Measurements from ENCODE around the gene SLFN11. TPM values are rescaled to one million over a fixed set of nuclear protein-coding genes. Genes with fewer than 3 reads are reported as not detected.
"Not testable (repeated sequence)": the region's sequence is repeated elsewhere in the genome, so short reads cannot be mapped to it uniquely, and the experiment has no call there.

The SLFN11 gene
- total and polyA plus RNA-seq, 4 experiments from 2014 or later = 6.6 to 74.2 (median 43.0) TPM

DNA sequence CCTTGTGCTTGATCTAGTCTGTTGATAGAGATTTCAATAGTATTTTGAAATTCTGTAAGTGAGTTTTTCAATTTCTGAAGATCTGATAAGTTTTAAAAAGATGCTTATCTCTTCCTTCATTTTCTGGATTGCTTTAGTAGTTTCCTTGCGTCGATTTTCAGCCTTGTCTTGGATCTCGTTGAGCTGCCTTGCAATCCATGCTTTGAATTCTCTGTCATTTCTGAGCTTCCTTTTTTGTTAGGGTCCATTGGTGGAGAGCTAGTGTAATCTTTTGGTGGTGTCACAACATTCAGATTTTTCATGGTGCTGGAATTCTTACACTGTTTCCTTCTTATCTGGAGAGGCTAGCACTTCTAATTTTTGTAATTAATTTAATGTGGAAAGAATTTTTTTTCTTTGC lies 61.1 kb downstream of the SLFN11 start:
- POLR2A ChIA-PET (ENCODE audit: partially characterized antibody) = interaction anchor here (0.9 to 11.3 kb wide), 45 partner anchors 8 to 435 kb away, joined by 3 to 316 read pairs (median 4); partner anchors contain the start of genes NLE1, PEX12, SLFN11 and SLFN12L
- Mint-ChIP-seq H3K4me1 (peaks cover 38 to 69% (median 52%) of the 10 kb centered on the region in 4 donors), H3K27ac (peak overlapping the region; percentile 89 to 100 (median 98)), H3K36me3 (peaks cover 3 to 5% of the 10 kb centered on the region in 2 donors), H3K9me3 (peaks cover 0 to 15% (median 9%) of the 10 kb centered on the region in 8 donors), H3K4me3 (peak overlapping the region; percentile 12 to 98 (median 90)), H3K27me3 (no peaks in the 10 kb centered on the region)
- H3K4me3 ChIP-seq (ENCODE audit: low read length in 2 of 2) = no peak overlapping the region
- H3K27me3 ChIP-seq (ENCODE audit: insufficient read depth, low read length) = no peaks in the 10 kb centered on the region
- no peaks in the 10 kb centered on the region for H3K36me3 ChIP-seq (ENCODE audit: insufficient read depth, low read length)
- intact Hi-C loops (cut with micrococcal nuclease) = loop anchor here (1.0 to 2.0 kb wide), 8 partner anchors 28 to 435 kb away; partner anchors contain the start of genes NLE1, PEX12 and SLFN12
- peak overlapping the region; percentile 60 for H3K27ac ChIP-seq (ENCODE audit: low read depth, low read length)
- DNase-seq = no peak
- CTCF ChIA-PET (ENCODE audit: partially characterized antibody) = interaction anchor here (0.6 to 6.5 kb wide), 46 partner anchors 10 to 286 kb away, joined by 3 to 270 read pairs (median 5); partner anchors contain the start of genes SLFN11, SLFN12L, SLFN13 and SLFN5
- peaks cover 31% of the 10 kb centered on the region for H3K4me1 ChIP-seq (ENCODE audit: insufficient read depth, low read length)
- no peaks in the 10 kb centered on the region for H3K9me3 ChIP-seq (ENCODE audit: control insufficient read depth in 1 of 2, low read length in 2 of 2)

DNA sequence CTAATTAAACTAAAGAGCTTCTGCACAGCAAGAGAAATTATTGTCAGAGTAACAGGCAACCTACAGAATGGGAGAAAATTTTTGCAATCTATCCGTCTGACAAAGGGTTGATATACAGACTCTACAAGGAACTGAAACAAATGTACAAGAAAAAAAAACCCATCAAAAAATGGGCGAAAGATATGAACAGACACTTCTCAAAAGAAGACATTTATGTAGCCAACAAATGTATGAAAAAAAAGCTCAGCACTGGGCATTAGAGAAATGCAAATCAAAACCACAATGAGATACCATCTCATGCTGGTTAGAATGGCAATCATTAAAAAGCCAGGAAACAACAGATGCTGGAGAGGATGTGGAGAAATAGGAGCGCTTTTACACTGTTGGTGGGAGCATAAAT lies 64.1 kb downstream of the SLFN11 start:
- intact Hi-C loops (cut with micrococcal nuclease); H3K27ac ChIP-seq (ENCODE audit: low read depth, low read length); H3K36me3 ChIP-seq (ENCODE audit: insufficient read depth, low read length); DNase-seq; H3K9me3 ChIP-seq (ENCODE audit: control insufficient read depth in 1 of 2, low read length in 2 of 2); H3K27me3 ChIP-seq (ENCODE audit: insufficient read depth, low read length); H3K4me3 ChIP-seq (ENCODE audit: low read length in 2 of 2); H3K36me3 Mint-ChIP-seq; H3K27me3 Mint-ChIP-seq: not testable (repeated sequence)
- H3K4me1 ChIP-seq (ENCODE audit: insufficient read depth, low read length) = peaks cover 23% of the 10 kb centered on the region
- Mint-ChIP-seq H3K9me3 (peaks cover 0 to 15% (median 9%) of the 10 kb centered on the region in 8 donors), H3K27ac (peak overlapping the region in 3 of 7 donors; percentile 45 to 88 (median 64)), H3K4me3 (peak overlapping the region in 2 of 8 donors; percentile 22 to 29), H3K4me1 (peaks cover 21 to 47% (median 33%) of the 10 kb centered on the region in 4 donors)
- CTCF ChIA-PET (ENCODE audit: partially characterized antibody) = interaction anchor here (1.0 kb wide), 1 partner anchor 25 kb away, joined by 3 read pairs; no protein-coding TSS in a partner anchor
- POLR2A ChIA-PET (ENCODE audit: partially characterized antibody) = interaction anchor here (1.0 to 11.3 kb wide), 2 partner anchors 95 to 227 kb away, joined by 4 to 316 read pairs; partner anchors contain the start of gene SLFN12L

Other genes starting within 250 kb of the SLFN11 start
- 10 to 100 TPM; 20.1 to 20.5 TPM for gene NLE1, start 231.3 kb downstream of the SLFN11 start, total RNA-seq
- 1 to 10 TPM; 4.4 to 4.8 TPM for gene NLE1, start 231.3 kb downstream of the SLFN11 start, polyA plus RNA-seq
- gene UNC45B, start 225.8 kb downstream of the SLFN11 start, total RNA-seq = under 1 TPM; 0.69 to 0.73 TPM
- gene UNC45B, start 225.8 kb downstream of the SLFN11 start, polyA plus RNA-seq = under 1 TPM; 0.13 to 0.58 TPM
- gene SLC35G3, start 179.2 kb downstream of the SLFN11 start, total RNA-seq = not detected
- under 1 TPM in 1 of 2 donors, not detected in 1; 0.09 TPM for gene SLC35G3, start 179.2 kb downstream of the SLFN11 start, polyA plus RNA-seq
- gene SLFN5, start 130.5 kb downstream of the SLFN11 start, total RNA-seq = 100 to 1,000 TPM; 182 to 188 TPM
- gene SLFN5, start 130.5 kb downstream of the SLFN11 start, polyA plus RNA-seq = 100 to 1,000 TPM in 1 of 2 donors, 10 to 100 TPM in 1; 73.4 to 152 TPM
- 1 to 10 TPM; 6.5 to 8.9 TPM for gene SLFN12, start 58.9 kb upstream of the SLFN11 start, total RNA-seq
- 1 to 10 TPM in 1 of 2 donors, under 1 TPM in 1; 0.75 to 2.0 TPM for gene SLFN12, start 58.9 kb upstream of the SLFN11 start, polyA plus RNA-seq
- 10 to 100 TPM; 24.6 to 27.3 TPM for gene SLFN13, start 75.1 kb upstream of the SLFN11 start, total RNA-seq
- gene SLFN13, start 75.1 kb upstream of the SLFN11 start, polyA plus RNA-seq = 1 to 10 TPM; 5.4 to 5.9 TPM
- 10 to 100 TPM; 75.4 to 78.8 TPM for gene SLFN12L, start 164.1 kb upstream of the SLFN11 start, total RNA-seq
- 10 to 100 TPM; 13.4 to 23.0 TPM for gene SLFN12L, start 164.1 kb upstream of the SLFN11 start, polyA plus RNA-seq
- gene SLFN14, start 187.2 kb upstream of the SLFN11 start, total RNA-seq = not detected
- gene SLFN14, start 187.2 kb upstream of the SLFN11 start, polyA plus RNA-seq = under 1 TPM in 1 of 2 donors, not detected in 1; 0.18 TPM
- gene PEX12, start 204.9 kb upstream of the SLFN11 start, total RNA-seq = 1 to 10 TPM; 8.2 to 8.5 TPM
- gene PEX12, start 204.9 kb upstream of the SLFN11 start, polyA plus RNA-seq = 1 to 10 TPM; 1.3 to 2.8 TPM
- gene AP2B1, start 213.7 kb upstream of the SLFN11 start, total RNA-seq = 100 to 1,000 TPM; 160 to 165 TPM
- 10 to 100 TPM; 54.1 to 75.4 TPM for gene AP2B1, start 213.7 kb upstream of the SLFN11 start, polyA plus RNA-seq